Neural progenitor cell (in vitro differentiated cells): ENCODE measurements around the gene CCDC138. TPM values are rescaled to one million over a fixed set of nuclear protein-coding genes. Genes with fewer than 3 reads are reported as not detected.

Source experiments
- DNase-seq: peaks from one replicate; pipeline ENCODE4 v3.0.0-alpha.2; 2016; ENCODE audit warnings: low spot score
- H2AFZ ChIP-seq: fragments of 200-600 bp; sonication (generic); replicated peaks from 2 replicates; pipeline ENCODE4 v1.6.1; 2016; ENCODE audit warnings: antibody characterized with exemption
- H3F3A ChIP-seq: fragments of 200-600 bp; sonication (generic); 2 replicates; pipeline ENCODE4 v1.6.1; 2016; ENCODE audit warnings: antibody characterized with exemption, low read depth
- H3K27ac ChIP-seq: fragments of 200-600 bp; sonication (generic); 2 replicates; pipeline ENCODE4 v1.5.1; 2016; ENCODE audit warnings: mild to moderate bottlenecking
- H3K27me3 ChIP-seq: fragments of 200-600 bp; sonication (generic); 2 replicates; pipeline ENCODE4 v1.6.1; 2016; ENCODE audit warnings: mild to moderate bottlenecking, moderate library complexity
- H3K36me3 ChIP-seq: fragments of 200-600 bp; sonication (generic); 2 replicates; pipeline ENCODE4 v1.5.1; 2016
- H3K4me1 ChIP-seq: fragments of 200-600 bp; sonication (generic); 2 replicates; pipeline ENCODE4 v1.6.1; 2016; ENCODE audit warnings: mixed run types
- H3K4me2 ChIP-seq: fragments of 200-600 bp; sonication (generic); 2 replicates; pipeline ENCODE4 v1.6.1; 2016
- H3K4me3 ChIP-seq: fragments of 200-600 bp; sonication (generic); 2 replicates; pipeline ENCODE4 v1.5.1; 2016
- H3K79me2 ChIP-seq: fragments of 200-600 bp; sonication (generic); 2 replicates; pipeline ENCODE4 v1.6.1; 2016; ENCODE audit warnings: low read depth
- H3K9ac ChIP-seq: fragments of 200-600 bp; sonication (generic); 2 replicates; pipeline ENCODE4 v1.6.1; 2016
- H3K9me3 ChIP-seq: fragments of 200-600 bp; sonication (generic); 2 replicates; pipeline ENCODE4 v1.5.1; 2016; ENCODE audit warnings: low read depth
- H4K20me1 ChIP-seq: fragments of 200-600 bp; sonication (generic); 2 replicates; pipeline ENCODE4 v1.6.1; 2016; ENCODE audit warnings: low read depth
- H3K27ac Mint-ChIP-seq: 3 replicates; pipeline ENCODE4 v1.8.0; 2021; ENCODE audit warnings: mixed read lengths
- H3K27me3 Mint-ChIP-seq: 2 replicates; pipeline ENCODE4 v1.8.0; 2022; ENCODE audit warnings: low read depth, mild to moderate bottlenecking, inconsistent platforms, moderate library complexity, mixed read lengths; ENCODE audit not compliant: insufficient read depth
- H3K36me3 Mint-ChIP-seq: 3 replicates; pipeline ENCODE4 v1.8.0; 2021; ENCODE audit warnings: mixed read lengths
- H3K4me1 Mint-ChIP-seq: 3 replicates; pipeline ENCODE4 v1.8.0; 2021; ENCODE audit warnings: mixed read lengths
- H3K4me3 Mint-ChIP-seq: 3 replicates; pipeline ENCODE4 v1.8.0; 2021; ENCODE audit warnings: mild to moderate bottlenecking, moderate library complexity, mixed read lengths
- H3K9me3 Mint-ChIP-seq: 3 replicates; pipeline ENCODE4 v1.8.0; 2020; ENCODE audit warnings: mixed read lengths
- EZH2 ChIP-seq: fragments of 200-600 bp; sonication (generic); IDR thresholded peaks from 2 replicates; pipeline ENCODE4 v1.6.1; 2017; ENCODE audit warnings: antibody characterized with exemption, mild to moderate bottlenecking, moderate library complexity
- EZH2phosphoT487 ChIP-seq: fragments of 200-600 bp; sonication (generic); IDR thresholded peaks from 2 replicates; pipeline ENCODE4 v1.6.1; 2017; ENCODE audit warnings: antibody characterized with exemption
- total RNA-seq: library from RNA; depleted of rRNA; stranded (reverse); fragments of >200 nt; gene quantifications from 2 replicates; pipeline ENCODE4 v1.2.3, GENCODE V29; 2015; ENCODE audit warnings: low replicate concordance
- TF ChIP-seq, protein P1 (sequence below): fragments of 200-600 bp; sonication (generic); IDR thresholded peaks from 2 replicates; pipeline ENCODE4 v1.5.1; 2017; ENCODE audit warnings: antibody characterized with exemption, mild to moderate bottlenecking

The CCDC138 gene
- total RNA-seq, 1 donor from 2014 or later: 92.6 TPM

DNA sequence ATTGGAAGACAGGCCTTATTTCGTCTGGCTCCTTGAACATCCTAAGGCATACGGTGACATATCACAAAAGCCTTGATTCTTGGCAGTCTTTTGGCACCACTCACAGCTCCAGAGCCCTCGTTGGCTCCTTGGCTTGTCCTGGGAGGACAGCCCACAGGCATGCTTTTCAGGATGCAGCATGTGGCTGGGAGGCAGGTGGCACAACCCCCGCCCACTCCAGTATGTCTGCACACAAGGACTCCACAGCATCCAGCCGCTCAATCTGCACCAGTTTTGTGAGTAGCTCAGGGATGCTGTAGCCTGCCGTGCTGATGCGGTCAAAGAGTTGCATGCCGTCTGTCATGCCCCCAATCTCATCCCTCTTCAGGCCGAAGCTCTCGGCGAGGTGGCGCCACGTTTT lies 110.2 kb downstream of the CCDC138 start:
- no peak overlapping the region for H2AFZ ChIP-seq
- no peaks in the 10 kb centered on the region for H3K27me3 ChIP-seq
- no peak overlapping the region for H3K4me3 ChIP-seq
- H3K9ac ChIP-seq: no peak overlapping the region
- no peak overlapping the region for H3K27ac ChIP-seq
- peaks cover 6% of the 10 kb centered on the region for H3K36me3 Mint-ChIP-seq
- no peak overlapping the region for H3K4me2 ChIP-seq
- peaks cover 5% of the 10 kb centered on the region for H3K9me3 Mint-ChIP-seq
- H3K79me2 ChIP-seq: no peaks in the 10 kb centered on the region
- H3K9me3 ChIP-seq: no peaks in the 10 kb centered on the region
- no peaks in the 10 kb centered on the region for H3K4me1 Mint-ChIP-seq
- H3K36me3 ChIP-seq: no peaks in the 10 kb centered on the region
- H3K27ac Mint-ChIP-seq: no peak overlapping the region
- no peak overlapping the region for H3K4me3 Mint-ChIP-seq
- H3K27me3 Mint-ChIP-seq: no peaks in the 10 kb centered on the region
- no peaks in the 10 kb centered on the region for H4K20me1 ChIP-seq
- no peaks in the 10 kb centered on the region for H3K4me1 ChIP-seq
- no peaks in the 10 kb centered on the region for H3F3A ChIP-seq
- TF ChIP-seq EZH2: no peak
- TF ChIP-seq, protein P1, sequence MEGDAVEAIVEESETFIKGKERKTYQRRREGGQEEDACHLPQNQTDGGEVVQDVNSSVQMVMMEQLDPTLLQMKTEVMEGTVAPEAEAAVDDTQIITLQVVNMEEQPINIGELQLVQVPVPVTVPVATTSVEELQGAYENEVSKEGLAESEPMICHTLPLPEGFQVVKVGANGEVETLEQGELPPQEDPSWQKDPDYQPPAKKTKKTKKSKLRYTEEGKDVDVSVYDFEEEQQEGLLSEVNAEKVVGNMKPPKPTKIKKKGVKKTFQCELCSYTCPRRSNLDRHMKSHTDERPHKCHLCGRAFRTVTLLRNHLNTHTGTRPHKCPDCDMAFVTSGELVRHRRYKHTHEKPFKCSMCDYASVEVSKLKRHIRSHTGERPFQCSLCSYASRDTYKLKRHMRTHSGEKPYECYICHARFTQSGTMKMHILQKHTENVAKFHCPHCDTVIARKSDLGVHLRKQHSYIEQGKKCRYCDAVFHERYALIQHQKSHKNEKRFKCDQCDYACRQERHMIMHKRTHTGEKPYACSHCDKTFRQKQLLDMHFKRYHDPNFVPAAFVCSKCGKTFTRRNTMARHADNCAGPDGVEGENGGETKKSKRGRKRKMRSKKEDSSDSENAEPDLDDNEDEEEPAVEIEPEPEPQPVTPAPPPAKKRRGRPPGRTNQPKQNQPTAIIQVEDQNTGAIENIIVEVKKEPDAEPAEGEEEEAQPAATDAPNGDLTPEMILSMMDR: no peak
- TF ChIP-seq EZH2phosphoT487: no peak
- no peak for DNase-seq

DNA sequence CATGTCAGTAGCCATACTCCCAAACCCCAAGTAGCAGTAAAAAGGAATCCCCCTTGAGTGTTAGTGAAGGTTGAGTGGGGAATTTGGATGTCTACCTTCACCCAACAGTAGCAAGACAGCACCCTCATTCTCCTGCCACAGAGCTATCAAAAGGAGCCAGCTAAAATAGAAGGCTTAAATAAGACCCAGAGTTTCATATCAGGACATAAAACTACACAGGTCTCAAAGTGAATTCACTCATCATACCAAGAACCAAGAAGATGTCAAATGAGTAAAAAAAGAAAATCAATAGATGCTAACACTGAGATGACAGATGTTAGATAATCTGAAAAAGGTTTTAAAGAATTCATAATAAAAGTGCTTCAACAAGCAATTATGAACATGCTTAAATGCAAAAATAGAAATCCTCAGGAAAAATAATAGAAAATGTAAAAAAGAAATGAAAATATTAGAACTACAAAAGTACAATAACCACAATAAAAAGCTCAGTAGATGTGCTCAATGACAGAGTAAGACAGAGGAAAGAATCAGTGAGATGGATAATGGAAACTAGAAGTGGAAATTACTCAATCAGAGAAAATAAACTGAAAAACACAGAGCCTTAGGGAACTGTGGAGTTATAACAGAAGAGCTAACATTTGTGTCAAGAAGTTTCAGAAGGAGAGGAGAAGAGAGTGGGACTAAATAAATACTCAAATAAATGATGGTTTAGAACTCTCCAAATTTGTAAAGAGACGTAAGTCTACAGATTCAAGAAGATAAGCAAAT lies 111.9 kb downstream of the CCDC138 start:
- no peak for TF ChIP-seq EZH2
- TF ChIP-seq, protein P1: no peak
- TF ChIP-seq EZH2phosphoT487: no peak
- no peaks in the 10 kb centered on the region for H3K36me3 ChIP-seq
- Mint-ChIP-seq H3K4me1 (no peaks in the 10 kb centered on the region), H3K4me3 (no peak overlapping the region), H3K27ac (no peak overlapping the region), H3K36me3 (peaks cover 5% of the 10 kb centered on the region), H3K27me3 (no peaks in the 10 kb centered on the region), H3K9me3 (peaks cover 6% of the 10 kb centered on the region)
- H3K4me3 ChIP-seq: no peak overlapping the region
- H2AFZ ChIP-seq: no peak overlapping the region
- H3K4me1 ChIP-seq: no peaks in the 10 kb centered on the region
- no peaks in the 10 kb centered on the region for H3K79me2 ChIP-seq
- H4K20me1 ChIP-seq: no peaks in the 10 kb centered on the region
- no peak overlapping the region for H3K9ac ChIP-seq
- no peaks in the 10 kb centered on the region for H3K27me3 ChIP-seq
- no peaks in the 10 kb centered on the region for H3F3A ChIP-seq
- no peaks in the 10 kb centered on the region for H3K9me3 ChIP-seq
- no peak overlapping the region for H3K4me2 ChIP-seq
- H3K27ac ChIP-seq: no peak overlapping the region
- DNase-seq: no peak

DNA sequence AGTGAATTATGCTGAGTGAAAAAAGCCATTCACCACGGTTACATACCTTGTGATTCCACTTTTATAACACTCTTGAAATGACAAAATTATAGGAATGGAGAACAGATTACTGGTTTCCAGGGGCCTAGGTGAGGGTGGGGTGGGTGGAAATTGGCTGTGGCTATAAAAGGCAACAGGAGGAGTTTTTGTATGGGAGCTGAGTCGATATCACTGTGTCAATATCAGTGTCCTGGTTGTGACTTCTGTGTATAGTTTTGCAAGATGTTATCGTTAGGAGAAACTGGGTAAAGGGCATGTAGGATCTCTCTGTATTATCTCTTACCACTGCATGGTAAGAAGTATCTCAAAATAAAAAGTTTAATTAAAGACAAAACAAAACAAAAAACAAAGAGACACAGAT lies 118.1 kb downstream of the CCDC138 start:
- no peaks in the 10 kb centered on the region for H3F3A ChIP-seq
- Mint-ChIP-seq H3K9me3 (peaks cover 6% of the 10 kb centered on the region), H3K4me3 (no peak overlapping the region), H3K27ac (peak overlapping the region; percentile 31), H3K4me1 (peaks cover 27% of the 10 kb centered on the region), H3K27me3 (no peaks in the 10 kb centered on the region), H3K36me3 (peaks cover 2% of the 10 kb centered on the region)
- no peaks in the 10 kb centered on the region for H3K4me1 ChIP-seq
- H3K9me3 ChIP-seq: no peaks in the 10 kb centered on the region
- H4K20me1 ChIP-seq: no peaks in the 10 kb centered on the region
- no peaks in the 10 kb centered on the region for H3K79me2 ChIP-seq
- H3K4me2 ChIP-seq: no peak overlapping the region
- no peak overlapping the region for H3K9ac ChIP-seq
- no peak for DNase-seq
- no peak overlapping the region for H2AFZ ChIP-seq
- H3K36me3 ChIP-seq: no peaks in the 10 kb centered on the region
- no peaks in the 10 kb centered on the region for H3K27me3 ChIP-seq
- H3K27ac ChIP-seq: no peak overlapping the region
- TF ChIP-seq EZH2phosphoT487 (no peak), EZH2 (no peak)
- TF ChIP-seq, protein P1: no peak
- H3K4me3 ChIP-seq: no peak overlapping the region
